K562 (cell line): Measurements from ENCODE around the gene SMAD3. TPM values are rescaled to one million over a fixed set of nuclear protein-coding genes. Genes with fewer than 3 reads are reported as not detected.

Source experiments
- ATAC-seq: fragments of 200-7000 bp; cut with Tn5 transposase; 3 replicates; pipeline ENCODE4 v1.9.1; 2020; ENCODE audit warnings: moderate library complexity
- BruUV-seq: library from RNA; stranded (reverse); fragments of 400-500 nt; replicated peaks from 2 replicates; lab custom pipeline; 2021; lab: Mats Ljungman, UMichigan
- CTCF ChIA-PET: fragments of 300-600 bp; formaldehyde crosslinking; extraction: SDS; loops from one replicate; lab custom pipeline; 2021; ENCODE audit warnings: low intra/inter-chr PET ratio; lab: Yijun Ruan, JAX
- POLR2A ChIA-PET: fragments of 300-600, 350-650 bp; sonication (Branson Sonifier 250); formaldehyde crosslinking; extraction: SDS; loops from one replicate; lab custom pipeline; 2021; ENCODE audit warnings: antibody characterized with exemption, inconsistent platforms; lab: Yijun Ruan, JAX
- DNase-seq, 4 experiments: peaks; one replicate each; pipeline versions ENCODE4 v3.0.0 to v3.0.0-alpha.2; 2011 to 2018; ENCODE audit warnings: low spot score in 3 of 4, mixed read lengths in 3 of 4; ENCODE audit errors: extremely low read depth in 1 of 4
- FAIRE-seq: peaks from 2 replicates; lab custom pipeline; 2011; peaks lifted over from hg19 to GRCh38; lab: Jason Lieb, UNC
- H2AFZ ChIP-seq: 2 replicates; pipeline ENCODE4 v1.6.0; 2011; ENCODE audit warnings: low read depth, low read length, control low read depth, inconsistent platforms
- H3K27ac ChIP-seq: fragments of 200-600 bp; 3 replicates; pipeline ENCODE4 v1.8.0; 2011; ENCODE audit warnings: low read depth, mild to moderate bottlenecking, control low read depth, inconsistent platforms, low read length, moderate library complexity, mixed read lengths; ENCODE audit errors: extremely low read depth
- H3K27me3 ChIP-seq, 2 experiments: fragments of 300-600 bp in 1 of 2; 2 replicates in 1 of 2; 3 replicates in 1 of 2; pipeline versions ENCODE4 v1.6.0 to v1.8.0; 2011; ENCODE audit warnings: inconsistent platforms in 2 of 2, low read length in 2 of 2, mild to moderate bottlenecking in 1 of 2, mixed read lengths in 1 of 2, moderate library complexity in 1 of 2; ENCODE audit not compliant: control insufficient read depth in 2 of 2, insufficient read depth in 2 of 2
- H3K36me3 ChIP-seq: fragments of 300-600 bp; 3 replicates; pipeline ENCODE4 v1.8.0; 2011; ENCODE audit warnings: mild to moderate bottlenecking, low read length, inconsistent platforms; ENCODE audit not compliant: control insufficient read depth, insufficient read depth
- H3K4me1 ChIP-seq, 2 experiments: fragments of 200-600 bp in 1 of 2; replicated peaks in 1 of 2; 2 replicates in 1 of 2; 3 replicates in 1 of 2; pipeline versions ENCODE4 v1.5.1 to v1.8.0; 2011; ENCODE audit warnings: inconsistent platforms in 2 of 2, low read length in 2 of 2, mild to moderate bottlenecking in 1 of 2, mixed read lengths in 1 of 2, moderate library complexity in 1 of 2; ENCODE audit not compliant: control insufficient read depth in 2 of 2, insufficient read depth in 2 of 2
- H3K4me2 ChIP-seq: 2 replicates; pipeline ENCODE4 v1.6.1; 2011; ENCODE audit warnings: low read length, control low read depth, inconsistent platforms, mixed read lengths; ENCODE audit not compliant: insufficient read depth
- H3K4me3 ChIP-seq: fragments of 200-600 bp; sonication (generic), shearing (Covaris generic); 2 replicates; pipeline ENCODE4 v1.5.1; 2016; ENCODE audit warnings: control low read depth, inconsistent platforms
- H3K79me2 ChIP-seq: fragments of 200-600 bp; 3 replicates; pipeline ENCODE4 v1.8.0; 2011; ENCODE audit warnings: low read length, inconsistent platforms; ENCODE audit not compliant: control insufficient read depth, insufficient read depth
- H3K9ac ChIP-seq, 2 experiments: 2 replicates each; pipeline versions ENCODE4 v1.6.0 to v1.6.1; 2011; ENCODE audit warnings: low read depth in 2 of 2, low read length in 2 of 2, control low read depth in 1 of 2, inconsistent platforms in 1 of 2, mild to moderate bottlenecking in 1 of 2, mixed read lengths in 1 of 2; ENCODE audit not compliant: insufficient read depth in 1 of 2
- H3K9me1 ChIP-seq: one replicate; pipeline ENCODE4 v1.6.0; 2011; ENCODE audit warnings: inconsistent platforms, mild to moderate bottlenecking, low read length, moderate library complexity; ENCODE audit not compliant: control insufficient read depth, insufficient read depth
- H3K9me3 ChIP-seq: replicated peaks from 2 replicates; pipeline ENCODE4 v1.5.1; 2011; ENCODE audit warnings: low read depth, low read length, inconsistent platforms; ENCODE audit not compliant: control insufficient read depth, insufficient read depth
- H4K20me1 ChIP-seq: replicated peaks from 2 replicates; pipeline ENCODE4 v1.6.1; 2011; ENCODE audit warnings: low read length, inconsistent platforms, mixed read lengths; ENCODE audit not compliant: control insufficient read depth, insufficient read depth
- SMAD2 ChIP-seq: fragments of 150-350 bp; IDR thresholded peaks from 2 replicates; pipeline ENCODE4 v1.6.1; 2014; ENCODE audit warnings: low read depth, mild to moderate bottlenecking, low read length
- ZBED1 ChIP-seq: IDR thresholded peaks from 2 replicates; pipeline ENCODE4 v1.6.1; 2014
- ZBTB11 ChIP-seq, 3 experiments: fragments of 200-800 bp in 1 of 3; fragments of 250-450 bp in 1 of 3; fragments of 450-650 bp in 1 of 3; sonication (Bioruptor Pico) in 1 of 3; sonication (Bioruptor generic) in 1 of 3; formaldehyde crosslinking in 1 of 3; IDR thresholded peaks; 2 replicates each; pipeline versions ENCODE4 v1.6.1 to v1.8.0; 2016 to 2022; ENCODE audit warnings: mild to moderate bottlenecking in 2 of 3, missing genetic modification characterization in 2 of 3, missing compliant biosample characterization in 1 of 3, moderate library complexity in 1 of 3
- WGBS: fragments of 100-300 bp; shearing (Covaris generic); methylation state at CpG from one replicate; pipeline ENCODE4 v1.1.6; 2016; ENCODE audit warnings: low coverage, mixed read lengths; ENCODE audit not compliant: insufficient coverage; ENCODE audit errors: missing lambda C conversion rate; 5-methylcytosine and 5-hydroxymethylcytosine counted together
- in situ Hi-C: fragments of 300-500 bp; cut with MboI; formaldehyde crosslinking; loops from 4 replicates; pipeline ENCODE4 v1.15.0; 2018; ENCODE audit warnings: inconsistent platforms, mixed read lengths
- intact Hi-C: fragments of 100-400 bp; cut with micrococcal nuclease; formaldehyde crosslinking; loops from 2 replicates; pipeline ENCODE4 v1.14.2; 2022
- polyA plus RNA-seq, 8 experiments: library from polyadenylated mRNA; depleted of rRNA in 4 of 8; stranded (reverse) in 5 of 8; unstranded in 3 of 8; fragments of >200 nt; fragmentation: Nextera tagmentation in 2 of 8; fragmentation: Illumina TruSeq in 1 of 8; extraction: Ambion mirVana in 2 of 8; extraction: Trizol in 1 of 8; gene quantifications; 2 replicates each; pipeline versions ENCODE4 v1.2.1 to v1.2.3, GENCODE V29; 2011 to 2014; ENCODE audit warnings: inconsistent platforms in 1 of 8, missing spikeins in 1 of 8
- total RNA-seq, 7 experiments: library from RNA; depleted of rRNA in 6 of 7; stranded (reverse); fragments of >200 nt in 6 of 7; fragmentation: Illumina TruSeq in 2 of 7; extraction: Trizol in 2 of 7; gene quantifications; 2 replicates each; pipeline versions ENCODE4 v1.2.1 to v1.2.3, GENCODE V29; 2011 to 2021; ENCODE audit warnings: low replicate concordance in 1 of 7
- TF ChIP-seq, protein P1 (sequence below): fragments of 200-600 bp; sonication (generic); IDR thresholded peaks from one replicate; pipeline ENCODE4 v1.6.1; 2012; ENCODE audit warnings: mild to moderate bottlenecking, low read depth, low read length, inconsistent platforms

Gene SMAD3
- total and polyA plus RNA-seq, 9 of the 15 experiments (the other 6 are each of a cell fraction or from before 2014, with no cell fraction given) = 4.3 to 39.2 (median 11.1) TPM

DNA sequence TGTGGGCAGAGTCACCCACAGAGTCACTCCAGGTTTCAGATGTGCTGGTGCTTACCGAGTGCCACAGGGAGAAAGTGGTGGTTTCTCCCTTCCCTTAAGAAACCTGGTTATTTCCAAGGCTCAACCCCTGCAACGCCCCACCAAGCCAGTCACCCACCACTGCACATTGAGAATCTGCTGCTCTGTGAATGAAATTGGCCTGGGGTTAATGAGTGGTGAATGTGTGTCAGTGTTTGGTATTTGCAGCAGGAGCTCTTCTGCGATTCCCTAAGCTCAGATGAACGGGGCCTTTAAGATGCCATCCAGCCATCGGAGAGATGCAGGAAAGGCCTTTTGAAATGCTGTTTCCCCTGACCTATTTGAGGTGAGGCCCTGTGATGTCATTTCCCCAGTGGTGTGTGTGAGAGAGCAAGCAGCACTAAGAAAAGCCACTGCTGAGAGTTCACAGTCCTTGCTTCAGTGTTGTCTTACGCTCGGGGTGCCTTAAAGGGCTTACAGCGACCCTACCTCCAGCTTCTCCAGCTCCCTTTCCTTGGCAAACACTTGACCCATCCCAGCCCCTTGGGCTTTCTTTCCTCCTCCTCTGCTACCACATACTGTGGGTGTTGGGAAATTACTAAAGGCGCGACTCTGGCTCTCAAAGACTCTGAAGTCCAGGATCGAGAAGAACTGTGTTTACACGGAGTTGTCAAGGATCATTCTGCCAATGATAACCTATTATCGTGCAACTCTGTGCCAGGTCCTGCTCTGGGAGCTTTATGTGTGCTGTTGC, 68.9 kb downstream of the SMAD3 start:
- H3K36me3 ChIP-seq = no peaks in the 10 kb centered on the region
- intact Hi-C loops (no loop called here), in situ Hi-C loops (no loop called here)
- CTCF ChIA-PET = no interaction called here
- H4K20me1 ChIP-seq = peaks cover 5% of the 10 kb centered on the region
- H3K4me2 ChIP-seq = no peak overlapping the region
- H3K27ac ChIP-seq = no peak overlapping the region
- H3K9ac ChIP-seq = peak overlapping the region in 1 of 2 experiments; percentile 26; a peak in 1 of 4 replicates
- no peak overlapping the region for H3K4me3 ChIP-seq
- ATAC-seq (no peak), FAIRE-seq (no peak), DNase-seq (no peak)
- no peaks in the 10 kb centered on the region; a peak in 1 of 5 replicates for H3K27me3 ChIP-seq
- peaks cover 27% of the 10 kb centered on the region; the same call in 2 of the 3 replicates for H3K79me2 ChIP-seq
- POLR2A ChIA-PET = interaction anchor here (1.4 kb wide), 1 partner anchor 9 kb away, joined by 7 read pairs; no protein-coding TSS in a partner anchor
- 67% methylated on average over 13 of the region's 13 CpGs for WGBS
- H3K9me3 ChIP-seq = no peaks in the 10 kb centered on the region
- H3K4me1 ChIP-seq = peaks cover 11 to 40% of the 10 kb centered on the region in 2 experiments
- no TSS peak for BruUV-seq
- no peak overlapping the region for H2AFZ ChIP-seq
- H3K9me1 ChIP-seq = no peaks in the 10 kb centered on the region
- no peak for TF ChIP-seq SMAD2
- TF ChIP-seq ZBED1 = no peak
- no peak for TF ChIP-seq ZBTB11 (CRISPR knock-in tag; IDR thresholded peaks at IDR 0.05)
- TF ChIP-seq, protein P1, sequence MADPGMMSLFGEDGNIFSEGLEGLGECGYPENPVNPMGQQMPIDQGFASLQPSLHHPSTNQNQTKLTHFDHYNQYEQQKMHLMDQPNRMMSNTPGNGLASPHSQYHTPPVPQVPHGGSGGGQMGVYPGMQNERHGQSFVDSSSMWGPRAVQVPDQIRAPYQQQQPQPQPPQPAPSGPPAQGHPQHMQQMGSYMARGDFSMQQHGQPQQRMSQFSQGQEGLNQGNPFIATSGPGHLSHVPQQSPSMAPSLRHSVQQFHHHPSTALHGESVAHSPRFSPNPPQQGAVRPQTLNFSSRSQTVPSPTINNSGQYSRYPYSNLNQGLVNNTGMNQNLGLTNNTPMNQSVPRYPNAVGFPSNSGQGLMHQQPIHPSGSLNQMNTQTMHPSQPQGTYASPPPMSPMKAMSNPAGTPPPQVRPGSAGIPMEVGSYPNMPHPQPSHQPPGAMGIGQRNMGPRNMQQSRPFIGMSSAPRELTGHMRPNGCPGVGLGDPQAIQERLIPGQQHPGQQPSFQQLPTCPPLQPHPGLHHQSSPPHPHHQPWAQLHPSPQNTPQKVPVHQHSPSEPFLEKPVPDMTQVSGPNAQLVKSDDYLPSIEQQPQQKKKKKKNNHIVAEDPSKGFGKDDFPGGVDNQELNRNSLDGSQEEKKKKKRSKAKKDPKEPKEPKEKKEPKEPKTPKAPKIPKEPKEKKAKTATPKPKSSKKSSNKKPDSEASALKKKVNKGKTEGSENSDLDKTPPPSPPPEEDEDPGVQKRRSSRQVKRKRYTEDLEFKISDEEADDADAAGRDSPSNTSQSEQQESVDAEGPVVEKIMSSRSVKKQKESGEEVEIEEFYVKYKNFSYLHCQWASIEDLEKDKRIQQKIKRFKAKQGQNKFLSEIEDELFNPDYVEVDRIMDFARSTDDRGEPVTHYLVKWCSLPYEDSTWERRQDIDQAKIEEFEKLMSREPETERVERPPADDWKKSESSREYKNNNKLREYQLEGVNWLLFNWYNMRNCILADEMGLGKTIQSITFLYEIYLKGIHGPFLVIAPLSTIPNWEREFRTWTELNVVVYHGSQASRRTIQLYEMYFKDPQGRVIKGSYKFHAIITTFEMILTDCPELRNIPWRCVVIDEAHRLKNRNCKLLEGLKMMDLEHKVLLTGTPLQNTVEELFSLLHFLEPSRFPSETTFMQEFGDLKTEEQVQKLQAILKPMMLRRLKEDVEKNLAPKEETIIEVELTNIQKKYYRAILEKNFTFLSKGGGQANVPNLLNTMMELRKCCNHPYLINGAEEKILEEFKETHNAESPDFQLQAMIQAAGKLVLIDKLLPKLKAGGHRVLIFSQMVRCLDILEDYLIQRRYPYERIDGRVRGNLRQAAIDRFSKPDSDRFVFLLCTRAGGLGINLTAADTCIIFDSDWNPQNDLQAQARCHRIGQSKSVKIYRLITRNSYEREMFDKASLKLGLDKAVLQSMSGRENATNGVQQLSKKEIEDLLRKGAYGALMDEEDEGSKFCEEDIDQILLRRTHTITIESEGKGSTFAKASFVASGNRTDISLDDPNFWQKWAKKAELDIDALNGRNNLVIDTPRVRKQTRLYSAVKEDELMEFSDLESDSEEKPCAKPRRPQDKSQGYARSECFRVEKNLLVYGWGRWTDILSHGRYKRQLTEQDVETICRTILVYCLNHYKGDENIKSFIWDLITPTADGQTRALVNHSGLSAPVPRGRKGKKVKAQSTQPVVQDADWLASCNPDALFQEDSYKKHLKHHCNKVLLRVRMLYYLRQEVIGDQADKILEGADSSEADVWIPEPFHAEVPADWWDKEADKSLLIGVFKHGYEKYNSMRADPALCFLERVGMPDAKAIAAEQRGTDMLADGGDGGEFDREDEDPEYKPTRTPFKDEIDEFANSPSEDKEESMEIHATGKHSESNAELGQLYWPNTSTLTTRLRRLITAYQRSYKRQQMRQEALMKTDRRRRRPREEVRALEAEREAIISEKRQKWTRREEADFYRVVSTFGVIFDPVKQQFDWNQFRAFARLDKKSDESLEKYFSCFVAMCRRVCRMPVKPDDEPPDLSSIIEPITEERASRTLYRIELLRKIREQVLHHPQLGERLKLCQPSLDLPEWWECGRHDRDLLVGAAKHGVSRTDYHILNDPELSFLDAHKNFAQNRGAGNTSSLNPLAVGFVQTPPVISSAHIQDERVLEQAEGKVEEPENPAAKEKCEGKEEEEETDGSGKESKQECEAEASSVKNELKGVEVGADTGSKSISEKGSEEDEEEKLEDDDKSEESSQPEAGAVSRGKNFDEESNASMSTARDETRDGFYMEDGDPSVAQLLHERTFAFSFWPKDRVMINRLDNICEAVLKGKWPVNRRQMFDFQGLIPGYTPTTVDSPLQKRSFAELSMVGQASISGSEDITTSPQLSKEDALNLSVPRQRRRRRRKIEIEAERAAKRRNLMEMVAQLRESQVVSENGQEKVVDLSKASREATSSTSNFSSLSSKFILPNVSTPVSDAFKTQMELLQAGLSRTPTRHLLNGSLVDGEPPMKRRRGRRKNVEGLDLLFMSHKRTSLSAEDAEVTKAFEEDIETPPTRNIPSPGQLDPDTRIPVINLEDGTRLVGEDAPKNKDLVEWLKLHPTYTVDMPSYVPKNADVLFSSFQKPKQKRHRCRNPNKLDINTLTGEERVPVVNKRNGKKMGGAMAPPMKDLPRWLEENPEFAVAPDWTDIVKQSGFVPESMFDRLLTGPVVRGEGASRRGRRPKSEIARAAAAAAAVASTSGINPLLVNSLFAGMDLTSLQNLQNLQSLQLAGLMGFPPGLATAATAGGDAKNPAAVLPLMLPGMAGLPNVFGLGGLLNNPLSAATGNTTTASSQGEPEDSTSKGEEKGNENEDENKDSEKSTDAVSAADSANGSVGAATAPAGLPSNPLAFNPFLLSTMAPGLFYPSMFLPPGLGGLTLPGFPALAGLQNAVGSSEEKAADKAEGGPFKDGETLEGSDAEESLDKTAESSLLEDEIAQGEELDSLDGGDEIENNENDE = no peak
